GM12878 (cell line): ENCODE measurements around the gene YTHDF2. TPM values are rescaled to one million over a fixed set of nuclear protein-coding genes. Genes with fewer than 3 reads are reported as not detected.

Experiments used
- ATAC-seq: fragments of 200-7000 bp; cut with Tn5 transposase; 3 replicates; pipeline ENCODE4 v1.9.1; 2020; ENCODE audit warnings: mild to moderate bottlenecking, moderate library complexity
- BruUV-seq: library from RNA; stranded (reverse); fragments of 400-500 nt; replicated peaks from 2 replicates; lab custom pipeline; 2021; lab: Mats Ljungman, UMichigan
- CTCF ChIA-PET: fragments of 300-600 bp; sonication (Branson Sonifier 250); formaldehyde crosslinking; extraction: SDS; loops from one replicate; lab custom pipeline; 2021; ENCODE audit warnings: inconsistent platforms; lab: Yijun Ruan, JAX
- POLR2A ChIA-PET: fragments of 350-600 bp; formaldehyde crosslinking; extraction: SDS; loops from one replicate; lab custom pipeline; 2021; ENCODE audit warnings: inconsistent platforms; lab: Charles Lee
- RAD21 ChIA-PET: fragments of 300-600 bp; sonication (Branson Sonifier 250); formaldehyde crosslinking; loops from one replicate; lab custom pipeline; 2023; ENCODE audit warnings: antibody characterized with exemption; ENCODE audit not compliant: unreplicated experiment; lab: Charles Lee
- SMC1A ChIA-PET: fragments of 300-600 bp; sonication (Branson Sonifier 250); formaldehyde crosslinking; loops from one replicate; lab custom pipeline; 2023; ENCODE audit not compliant: unreplicated experiment, uncharacterized antibody; lab: Charles Lee
- DNase-seq: peaks from one replicate; pipeline ENCODE4 v3.0.0-alpha.2; 2011; ENCODE audit warnings: low read depth, low spot score
- FAIRE-seq: peaks from 3 replicates; lab custom pipeline; 2011; peaks lifted over from hg19 to GRCh38; lab: Jason Lieb, UNC
- H2AFZ ChIP-seq: 2 replicates; pipeline ENCODE4 v1.6.0; 2011; ENCODE audit warnings: low read depth, low read length, control low read depth; ENCODE audit not compliant: control insufficient read depth
- H3K27ac ChIP-seq: 2 replicates; pipeline ENCODE4 v1.5.1; 2011; ENCODE audit warnings: control low read depth; ENCODE audit not compliant: control insufficient read depth, insufficient read depth
- H3K27me3 ChIP-seq, 2 experiments: replicated peaks in 1 of 2; 2 replicates each; pipeline versions ENCODE4 v1.6.0 to v1.6.1; 2011; ENCODE audit warnings: low read length in 1 of 2; ENCODE audit not compliant: control insufficient read depth in 2 of 2, insufficient read depth in 2 of 2
- H3K36me3 ChIP-seq, 2 experiments: 2 replicates each; pipeline ENCODE4 v1.5.1; 2011; ENCODE audit warnings: low read length in 1 of 2; ENCODE audit not compliant: control insufficient read depth in 2 of 2, insufficient read depth in 2 of 2
- H3K4me1 ChIP-seq: 2 replicates; pipeline ENCODE4 v1.6.1; 2011; ENCODE audit warnings: mild to moderate bottlenecking, low read length, moderate library complexity, mixed read lengths; ENCODE audit not compliant: control insufficient read depth, insufficient read depth
- H3K4me2 ChIP-seq: 2 replicates; pipeline ENCODE4 v1.6.0; 2011; ENCODE audit warnings: control low read depth; ENCODE audit not compliant: control insufficient read depth, insufficient read depth
- H3K4me3 ChIP-seq: fragments of 200-600 bp; sonication (generic); 2 replicates; pipeline ENCODE4 v1.5.1; 2016
- H3K79me2 ChIP-seq: 2 replicates; pipeline ENCODE4 v1.6.0; 2011; ENCODE audit warnings: low read length; ENCODE audit not compliant: control insufficient read depth, insufficient read depth
- H3K9ac ChIP-seq: 2 replicates; pipeline ENCODE4 v1.8.0; 2011; ENCODE audit warnings: low read length, control low read depth, mixed read lengths; ENCODE audit not compliant: control insufficient read depth, insufficient read depth
- H3K9me3 ChIP-seq: replicated peaks from 3 replicates; pipeline ENCODE4 v1.5.1; 2011; ENCODE audit warnings: mild to moderate bottlenecking, low read length; ENCODE audit not compliant: control insufficient read depth, insufficient read depth
- H4K20me1 ChIP-seq: 2 replicates; pipeline ENCODE4 v1.6.0; 2011; ENCODE audit not compliant: control insufficient read depth, insufficient read depth
- ATF3 ChIP-seq: IDR thresholded peaks from 2 replicates; pipeline ENCODE4 v1.6.1; 2011; ENCODE audit warnings: low read depth, mild to moderate bottlenecking, low read length, moderate library complexity, borderline replicate concordance; ENCODE audit errors: extremely low read depth
- CHD4 ChIP-seq: fragments of 200-600 bp; sonication (generic); IDR thresholded peaks from 2 replicates; pipeline ENCODE4 v1.6.1; 2016; ENCODE audit warnings: mild to moderate bottlenecking
- CTCF ChIP-seq, 3 experiments: IDR thresholded peaks in 2 of 3; conservative IDR thresholded peaks in 1 of 3; 2 replicates each; pipeline ENCODE4 v1.5.1; 2011; ENCODE audit warnings: low read depth in 3 of 3, low read length in 3 of 3, mild to moderate bottlenecking in 3 of 3, control low read depth in 2 of 3, moderate library complexity in 2 of 3, inconsistent platforms in 1 of 3, mixed read lengths in 1 of 3; ENCODE audit not compliant: control insufficient read depth in 2 of 3, insufficient read depth in 1 of 3; ENCODE audit errors: extremely low read depth in 1 of 3
- IKZF1 ChIP-seq: fragments of 450-650 bp; conservative IDR thresholded peaks from 2 replicates; pipeline ENCODE4 v1.6.1; 2017; ENCODE audit warnings: antibody characterized with exemption, mild to moderate bottlenecking
- IRF4 ChIP-seq: IDR thresholded peaks from 2 replicates; pipeline ENCODE4 v1.6.1; 2011; ENCODE audit warnings: low read depth, low read length
- JUND ChIP-seq: IDR thresholded peaks from 2 replicates; pipeline ENCODE4 v1.6.1; 2012; ENCODE audit warnings: low read depth, mild to moderate bottlenecking, low read length, improper control_type of control experiment, moderate library complexity
- MYB ChIP-seq: fragments of 150-350 bp; IDR thresholded peaks from 2 replicates; pipeline ENCODE4 v1.6.1; 2014; ENCODE audit warnings: mild to moderate bottlenecking, low read depth, low read length, borderline replicate concordance
- PAX8 ChIP-seq: fragments of 450-650 bp; IDR thresholded peaks from 2 replicates; pipeline ENCODE4 v1.6.1; 2017; ENCODE audit warnings: mild to moderate bottlenecking, moderate library complexity
- RCOR1 ChIP-seq: conservative IDR thresholded peaks from 2 replicates; pipeline ENCODE4 v1.6.1; 2012; ENCODE audit warnings: low read depth, low read length, improper control_type of control experiment
- YY1 ChIP-seq: IDR thresholded peaks from 2 replicates; pipeline ENCODE4 v1.6.1; 2011; ENCODE audit warnings: low read depth, mild to moderate bottlenecking, low read length
- WGBS: methylation state at CpG from one replicate; pipeline ENCODE4 v1.1.6; 2016; ENCODE audit warnings: low lambda C conversion rate; ENCODE audit not compliant: insufficient replicate concordance, insufficient coverage; ENCODE audit errors: missing lambda C conversion rate; 5-methylcytosine and 5-hydroxymethylcytosine counted together
- in situ Hi-C: fragments of 300-500 bp; cut with MboI; formaldehyde crosslinking; loops from 9 replicates; pipeline ENCODE4 v1.14.3; 2018; ENCODE audit warnings: mixed read lengths
- intact Hi-C: fragments of 100-400 bp; cut with micrococcal nuclease; formaldehyde crosslinking; loops from one replicate; pipeline ENCODE4 v1.14.2; 2022; ENCODE audit not compliant: unreplicated experiment
- polyA plus RNA-seq, 11 experiments: library from polyadenylated mRNA; depleted of rRNA in 4 of 11; unstranded in 6 of 11; stranded (reverse) in 5 of 11; fragments of >200 nt; fragmentation: Nextera tagmentation in 4 of 11; fragmentation: Illumina TruSeq in 1 of 11; extraction: Ambion mirVana in 4 of 11; extraction: Trizol in 1 of 11; gene quantifications; 1 replicate in 1 of 11; 2 replicates in 10 of 11; pipeline versions ENCODE4 v1.2.1 to v1.2.3, GENCODE V29; 2011 to 2016; ENCODE audit warnings: inconsistent platforms in 2 of 11, missing spikeins in 2 of 11, low read depth in 1 of 11
- total RNA-seq, 4 experiments: library from RNA; depleted of rRNA in 3 of 4; stranded (reverse); fragments of >200 nt in 3 of 4; fragmentation: Illumina TruSeq in 1 of 4; extraction: Trizol in 1 of 4; gene quantifications; 2 replicates each; pipeline versions ENCODE4 v1.2.1 to v1.2.3, GENCODE V29; 2013 to 2021
- TF ChIP-seq, protein P1 (sequence below): IDR thresholded peaks from 2 replicates; pipeline ENCODE4 v1.6.1; 2012; ENCODE audit warnings: mild to moderate bottlenecking, low read depth, low read length
- TF ChIP-seq, protein P2 (sequence below): fragments of 450-650 bp; IDR thresholded peaks from 2 replicates; pipeline ENCODE4 v1.6.1; 2017; ENCODE audit warnings: mild to moderate bottlenecking, moderate library complexity

The YTHDF2 gene
- total and polyA plus RNA-seq, 10 of the 15 experiments (the other 5 are each of a cell fraction or from before 2014, with no cell fraction given) = 42.4 to 121 (median 66.9) TPM

DNA sequence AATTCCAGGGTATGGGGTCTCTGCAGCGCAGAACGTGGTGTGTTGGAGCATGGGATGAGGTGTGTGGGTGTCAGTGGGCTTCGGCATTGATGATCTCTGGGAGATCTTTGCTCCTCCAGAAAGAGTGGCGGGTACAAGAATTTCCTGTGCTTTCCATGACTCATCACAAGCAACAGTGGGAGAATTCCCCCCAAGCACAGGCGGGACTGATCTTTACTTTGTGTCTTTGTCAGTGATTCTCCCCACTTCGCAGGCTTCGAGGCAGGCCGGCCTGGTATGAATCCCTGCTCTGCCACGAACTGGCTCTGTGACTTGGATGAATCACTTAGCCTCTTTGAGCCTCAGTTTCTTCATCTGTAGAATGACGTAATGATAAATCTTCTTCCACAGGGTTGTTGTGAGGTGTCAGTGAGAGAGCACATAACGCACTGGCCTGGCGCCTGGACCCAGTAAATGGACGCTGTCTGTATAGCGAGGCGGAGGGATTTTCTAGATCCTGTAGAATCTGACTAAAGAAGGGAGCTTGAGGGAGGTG, 77.3 kb downstream of the YTHDF2 start (continued):
- no peak for TF ChIP-seq ATF3
- no peak for TF ChIP-seq YY1
- no peak for TF ChIP-seq JUND
- TF ChIP-seq, protein P1, sequence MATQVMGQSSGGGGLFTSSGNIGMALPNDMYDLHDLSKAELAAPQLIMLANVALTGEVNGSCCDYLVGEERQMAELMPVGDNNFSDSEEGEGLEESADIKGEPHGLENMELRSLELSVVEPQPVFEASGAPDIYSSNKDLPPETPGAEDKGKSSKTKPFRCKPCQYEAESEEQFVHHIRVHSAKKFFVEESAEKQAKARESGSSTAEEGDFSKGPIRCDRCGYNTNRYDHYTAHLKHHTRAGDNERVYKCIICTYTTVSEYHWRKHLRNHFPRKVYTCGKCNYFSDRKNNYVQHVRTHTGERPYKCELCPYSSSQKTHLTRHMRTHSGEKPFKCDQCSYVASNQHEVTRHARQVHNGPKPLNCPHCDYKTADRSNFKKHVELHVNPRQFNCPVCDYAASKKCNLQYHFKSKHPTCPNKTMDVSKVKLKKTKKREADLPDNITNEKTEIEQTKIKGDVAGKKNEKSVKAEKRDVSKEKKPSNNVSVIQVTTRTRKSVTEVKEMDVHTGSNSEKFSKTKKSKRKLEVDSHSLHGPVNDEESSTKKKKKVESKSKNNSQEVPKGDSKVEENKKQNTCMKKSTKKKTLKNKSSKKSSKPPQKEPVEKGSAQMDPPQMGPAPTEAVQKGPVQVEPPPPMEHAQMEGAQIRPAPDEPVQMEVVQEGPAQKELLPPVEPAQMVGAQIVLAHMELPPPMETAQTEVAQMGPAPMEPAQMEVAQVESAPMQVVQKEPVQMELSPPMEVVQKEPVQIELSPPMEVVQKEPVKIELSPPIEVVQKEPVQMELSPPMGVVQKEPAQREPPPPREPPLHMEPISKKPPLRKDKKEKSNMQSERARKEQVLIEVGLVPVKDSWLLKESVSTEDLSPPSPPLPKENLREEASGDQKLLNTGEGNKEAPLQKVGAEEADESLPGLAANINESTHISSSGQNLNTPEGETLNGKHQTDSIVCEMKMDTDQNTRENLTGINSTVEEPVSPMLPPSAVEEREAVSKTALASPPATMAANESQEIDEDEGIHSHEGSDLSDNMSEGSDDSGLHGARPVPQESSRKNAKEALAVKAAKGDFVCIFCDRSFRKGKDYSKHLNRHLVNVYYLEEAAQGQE = no peak
- TF ChIP-seq CHD4 = no peak
- no peak for TF ChIP-seq MYB
- TF ChIP-seq PAX8 = no peak

GRCh38 chr1:28815533-28816185, 78.9 kb downstream of the YTHDF2 start:
- Histone ChIP-seq H3K27ac (no peak overlapping the region), H3K4me3 (no peak overlapping the region), H3K27me3 (peaks cover 0 to 1% of the 10 kb centered on the region in 2 experiments; a peak in 2 of 4 replicates), H3K9ac (no peak overlapping the region), H3K4me2 (no peak overlapping the region), H3K9me3 (no peaks in the 10 kb centered on the region), H4K20me1 (no peaks in the 10 kb centered on the region), H2AFZ (no peak overlapping the region), H3K79me2 (no peaks in the 10 kb centered on the region), H3K36me3 (no peaks in the 10 kb centered on the region), H3K4me1 (no peaks in the 10 kb centered on the region)
- ATAC-seq (peak; percentile 31; the same call in 2 of the 3 replicates), FAIRE-seq (no peak), DNase-seq (no peak)
- SMC1A ChIA-PET = no interaction called here
- POLR2A ChIA-PET = no interaction called here
- intact Hi-C loops = no loop called here
- CTCF ChIA-PET = interaction anchor here (0.7 to 1.2 kb wide), 3 partner anchors 23 to 218 kb away, joined by 3 to 4 read pairs (median 3); no protein-coding TSS in a partner anchor
- WGBS = 33% methylated on average over 12 of the region's 12 CpGs
- BruUV-seq = no TSS peak
- in situ Hi-C loops = no loop called here
- RAD21 ChIA-PET = no interaction called here
- TF ChIP-seq, protein P2, sequence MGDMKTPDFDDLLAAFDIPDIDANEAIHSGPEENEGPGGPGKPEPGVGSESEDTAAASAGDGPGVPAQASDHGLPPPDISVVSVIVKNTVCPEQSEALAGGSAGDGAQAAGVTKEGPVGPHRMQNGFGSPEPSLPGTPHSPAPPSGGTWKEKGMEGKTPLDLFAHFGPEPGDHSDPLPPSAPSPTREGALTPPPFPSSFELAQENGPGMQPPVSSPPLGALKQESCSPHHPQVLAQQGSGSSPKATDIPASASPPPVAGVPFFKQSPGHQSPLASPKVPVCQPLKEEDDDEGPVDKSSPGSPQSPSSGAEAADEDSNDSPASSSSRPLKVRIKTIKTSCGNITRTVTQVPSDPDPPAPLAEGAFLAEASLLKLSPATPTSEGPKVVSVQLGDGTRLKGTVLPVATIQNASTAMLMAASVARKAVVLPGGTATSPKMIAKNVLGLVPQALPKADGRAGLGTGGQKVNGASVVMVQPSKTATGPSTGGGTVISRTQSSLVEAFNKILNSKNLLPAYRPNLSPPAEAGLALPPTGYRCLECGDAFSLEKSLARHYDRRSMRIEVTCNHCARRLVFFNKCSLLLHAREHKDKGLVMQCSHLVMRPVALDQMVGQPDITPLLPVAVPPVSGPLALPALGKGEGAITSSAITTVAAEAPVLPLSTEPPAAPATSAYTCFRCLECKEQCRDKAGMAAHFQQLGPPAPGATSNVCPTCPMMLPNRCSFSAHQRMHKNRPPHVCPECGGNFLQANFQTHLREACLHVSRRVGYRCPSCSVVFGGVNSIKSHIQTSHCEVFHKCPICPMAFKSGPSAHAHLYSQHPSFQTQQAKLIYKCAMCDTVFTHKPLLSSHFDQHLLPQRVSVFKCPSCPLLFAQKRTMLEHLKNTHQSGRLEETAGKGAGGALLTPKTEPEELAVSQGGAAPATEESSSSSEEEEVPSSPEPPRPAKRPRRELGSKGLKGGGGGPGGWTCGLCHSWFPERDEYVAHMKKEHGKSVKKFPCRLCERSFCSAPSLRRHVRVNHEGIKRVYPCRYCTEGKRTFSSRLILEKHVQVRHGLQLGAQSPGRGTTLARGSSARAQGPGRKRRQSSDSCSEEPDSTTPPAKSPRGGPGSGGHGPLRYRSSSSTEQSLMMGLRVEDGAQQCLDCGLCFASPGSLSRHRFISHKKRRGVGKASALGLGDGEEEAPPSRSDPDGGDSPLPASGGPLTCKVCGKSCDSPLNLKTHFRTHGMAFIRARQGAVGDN = no peak
- TF ChIP-seq RCOR1 (no peak), IRF4 (no peak), CTCF (IDR thresholded peaks at IDR 0.05 in 2 of 3, conservative IDR thresholded peaks at IDR 0.05 in 1 of 3; ENCODE audit: control insufficient read depth in 2 of 3, extremely low read depth in 1 of 3, insufficient read depth in 1 of 3, low read depth in 3 of 3, low read length in 3 of 3) (no peak), IKZF1 (no peak)
